ENCODE data around the gene HARBI1.
A peak's percentile ranks its signal among the peaks of the same experiment; 100 is the strongest.

Gene HARBI1

DNA sequence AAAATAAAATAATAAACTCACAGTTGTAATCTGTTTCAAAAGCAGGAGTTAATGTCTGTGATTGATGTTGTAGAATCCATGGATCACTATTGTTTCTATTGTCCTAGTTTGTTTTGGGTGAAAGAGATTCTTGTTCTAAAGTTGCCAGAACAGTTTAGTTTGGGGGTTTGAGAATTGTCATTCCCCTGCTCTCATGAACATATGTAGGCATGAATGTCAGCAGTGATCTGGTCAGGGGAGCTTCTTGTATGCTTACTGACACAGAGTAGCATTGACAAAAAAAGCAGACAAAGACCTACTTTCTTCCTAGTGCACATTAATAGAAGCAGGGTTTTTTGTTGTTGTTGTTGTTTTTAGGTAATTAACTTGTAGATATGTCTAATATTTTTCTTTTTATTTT, 44.8 kb upstream of the HARBI1 start:
- H3K4me3 ChIP-seq (replicated peaks; ENCODE audit: low read depth, low read length), result no peak overlapping the region
- TF ChIP-seq, protein P1, sequence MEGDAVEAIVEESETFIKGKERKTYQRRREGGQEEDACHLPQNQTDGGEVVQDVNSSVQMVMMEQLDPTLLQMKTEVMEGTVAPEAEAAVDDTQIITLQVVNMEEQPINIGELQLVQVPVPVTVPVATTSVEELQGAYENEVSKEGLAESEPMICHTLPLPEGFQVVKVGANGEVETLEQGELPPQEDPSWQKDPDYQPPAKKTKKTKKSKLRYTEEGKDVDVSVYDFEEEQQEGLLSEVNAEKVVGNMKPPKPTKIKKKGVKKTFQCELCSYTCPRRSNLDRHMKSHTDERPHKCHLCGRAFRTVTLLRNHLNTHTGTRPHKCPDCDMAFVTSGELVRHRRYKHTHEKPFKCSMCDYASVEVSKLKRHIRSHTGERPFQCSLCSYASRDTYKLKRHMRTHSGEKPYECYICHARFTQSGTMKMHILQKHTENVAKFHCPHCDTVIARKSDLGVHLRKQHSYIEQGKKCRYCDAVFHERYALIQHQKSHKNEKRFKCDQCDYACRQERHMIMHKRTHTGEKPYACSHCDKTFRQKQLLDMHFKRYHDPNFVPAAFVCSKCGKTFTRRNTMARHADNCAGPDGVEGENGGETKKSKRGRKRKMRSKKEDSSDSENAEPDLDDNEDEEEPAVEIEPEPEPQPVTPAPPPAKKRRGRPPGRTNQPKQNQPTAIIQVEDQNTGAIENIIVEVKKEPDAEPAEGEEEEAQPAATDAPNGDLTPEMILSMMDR (IDR thresholded peaks at IDR 0.05; ENCODE audit: low read depth, low read length, missing control alignments), result no peak
- no peak for DNase-seq (ENCODE audit: extremely low read depth, low read depth)

DNA sequence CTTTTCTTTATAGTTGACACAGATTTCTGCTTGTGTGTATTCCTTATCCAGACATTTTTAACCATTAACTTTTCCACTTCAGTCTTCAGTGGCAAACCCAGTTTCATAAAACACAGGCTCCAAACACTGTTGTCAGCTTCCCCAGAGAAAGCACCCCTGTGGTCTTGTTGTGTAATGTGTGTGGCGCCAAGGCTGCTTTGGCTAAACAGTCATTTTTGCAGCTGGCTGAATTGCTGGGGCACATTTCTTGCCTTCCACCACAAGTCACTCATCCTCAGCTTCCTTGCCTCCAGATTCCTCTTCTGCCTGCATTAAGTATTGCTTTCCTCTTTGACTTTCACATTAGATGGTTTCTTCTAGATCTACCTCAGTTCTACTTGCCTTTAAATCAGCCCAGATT, 42.9 kb upstream of the HARBI1 start:
- DNase-seq (ENCODE audit: extremely low read depth, low read depth), result no peak
- H3K4me3 ChIP-seq (replicated peaks; ENCODE audit: low read depth, low read length), result no peak overlapping the region
- TF ChIP-seq, protein P1 (IDR thresholded peaks at IDR 0.05; ENCODE audit: low read depth, low read length, missing control alignments), result no peak

DNA sequence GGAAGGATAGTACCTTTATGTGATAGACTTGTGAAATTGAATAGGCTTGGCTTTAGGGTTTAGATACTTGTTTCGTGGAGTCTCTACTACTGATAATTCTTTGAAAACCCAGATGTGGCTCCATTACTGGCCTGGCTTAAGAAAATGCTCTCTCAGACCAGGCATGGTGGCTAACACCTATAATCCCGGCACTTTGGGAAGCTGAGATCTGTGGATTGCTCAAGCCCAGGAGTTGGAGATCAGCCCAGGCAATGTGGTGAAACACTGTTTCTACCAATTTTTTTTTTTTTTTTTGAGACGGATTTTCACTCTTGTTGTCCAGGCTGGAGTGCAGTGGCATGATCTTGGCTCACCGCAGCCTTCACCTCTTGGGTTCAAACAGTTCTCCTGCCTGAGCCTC, 41.2 kb upstream of the HARBI1 start:
- TF ChIP-seq, protein P1 (IDR thresholded peaks at IDR 0.05; ENCODE audit: low read depth, low read length, missing control alignments), result no peak
- no peak for DNase-seq (ENCODE audit: extremely low read depth, low read depth)
- H3K4me3 ChIP-seq (replicated peaks; ENCODE audit: low read depth, low read length), result no peak overlapping the region

DNA sequence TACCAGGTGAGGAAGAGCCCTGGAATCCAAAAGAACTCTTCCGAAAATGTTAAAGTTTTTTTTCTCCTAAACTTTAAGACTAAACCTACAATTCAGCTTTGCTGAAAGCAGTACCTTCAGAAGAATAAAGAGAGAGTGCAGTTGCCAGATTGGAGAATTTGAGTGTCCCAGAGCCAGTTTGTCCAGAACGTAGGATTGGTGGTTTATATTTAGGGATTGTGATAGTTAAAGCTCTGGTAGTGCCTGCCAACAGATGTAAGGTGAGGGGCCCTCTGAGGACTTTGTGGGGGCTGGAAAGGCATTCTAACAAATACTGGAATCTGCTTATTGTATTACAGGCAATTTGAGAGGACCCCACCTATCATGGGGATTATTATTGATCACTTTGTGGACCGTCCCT, 40.2 kb upstream of the HARBI1 start:
- TF ChIP-seq, protein P1 (IDR thresholded peaks at IDR 0.05; ENCODE audit: low read depth, low read length, missing control alignments), result no peak
- DNase-seq (ENCODE audit: extremely low read depth, low read depth), result no peak
- H3K4me3 ChIP-seq (replicated peaks; ENCODE audit: low read depth, low read length), result no peak overlapping the region

DNA sequence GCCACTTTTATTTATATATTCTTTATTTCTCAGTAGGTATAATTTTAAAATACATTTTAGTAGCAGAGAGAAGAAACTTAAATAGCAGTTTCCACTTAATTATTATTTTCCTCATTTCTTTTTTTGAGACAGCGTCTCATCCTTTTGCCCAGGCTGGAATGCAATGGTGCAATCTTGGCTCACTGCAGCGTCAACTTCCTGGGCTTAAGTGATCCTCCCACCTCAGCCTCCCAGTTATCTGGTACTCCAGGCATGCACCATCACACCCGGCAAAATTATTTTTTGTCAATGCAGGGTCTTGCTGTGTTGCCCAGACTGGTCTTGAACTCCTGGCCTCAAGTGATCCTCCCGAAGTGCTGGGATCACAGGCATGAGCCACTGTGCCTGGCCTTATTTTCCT, 38.6 kb upstream of the HARBI1 start:
- TF ChIP-seq, protein P1 (IDR thresholded peaks at IDR 0.05; ENCODE audit: low read depth, low read length, missing control alignments), result no peak
- H3K4me3 ChIP-seq (replicated peaks; ENCODE audit: low read depth, low read length), result no peak overlapping the region
- no peak for DNase-seq (ENCODE audit: extremely low read depth, low read depth)

DNA sequence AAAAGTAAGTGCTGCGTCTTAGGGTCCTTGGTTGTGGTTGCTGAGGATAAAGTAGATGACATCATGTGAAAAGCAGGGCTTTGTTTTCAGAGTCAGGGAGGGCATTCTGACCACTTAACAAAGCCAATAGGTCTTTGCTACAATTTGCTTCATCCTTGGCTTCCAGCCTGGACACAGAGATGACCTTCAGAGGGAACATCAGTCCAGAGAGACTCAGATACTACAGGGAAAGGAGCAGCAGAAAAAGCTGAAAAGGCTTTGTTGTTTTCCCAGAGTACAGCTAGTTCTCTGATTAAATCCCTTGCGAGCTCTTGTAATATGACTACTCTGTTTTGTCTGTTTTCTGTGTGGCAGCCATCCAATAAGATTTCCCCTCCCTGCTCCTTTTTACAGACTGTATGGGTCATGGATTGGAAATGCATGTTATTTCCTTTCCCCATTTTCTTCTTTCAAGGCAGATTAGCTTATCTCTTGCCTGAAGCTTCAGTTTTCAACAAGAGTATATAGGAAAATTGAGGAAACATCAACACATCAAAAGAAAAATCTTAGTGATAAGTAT, 32.2 kb upstream of the HARBI1 start:
- no peak overlapping the region for H3K4me3 ChIP-seq (replicated peaks; ENCODE audit: low read depth, low read length)
- DNase-seq (ENCODE audit: extremely low read depth, low read depth), result peak; percentile 77
- TF ChIP-seq, protein P1 (IDR thresholded peaks at IDR 0.05; ENCODE audit: low read depth, low read length, missing control alignments), result no peak

DNA sequence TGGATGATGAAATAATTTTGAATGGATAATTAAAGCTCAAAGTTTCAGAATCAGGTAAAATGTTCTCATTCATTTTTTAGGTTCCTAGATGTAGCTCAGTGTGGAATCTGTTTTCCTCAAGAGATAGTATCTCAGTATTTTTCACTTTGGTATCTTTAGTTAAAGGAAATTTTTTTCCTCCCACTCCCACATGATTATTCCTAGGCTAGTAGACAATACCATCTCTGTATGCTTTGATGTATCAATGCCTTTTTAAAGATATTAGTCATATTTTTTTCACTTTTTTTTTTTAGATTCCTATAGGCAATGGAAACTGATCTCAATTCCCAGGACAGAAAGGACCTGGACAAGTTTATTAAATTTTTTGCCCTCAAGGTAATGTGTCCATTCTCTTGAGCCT, 27.0 kb upstream of the HARBI1 start:
- no peak for DNase-seq (ENCODE audit: extremely low read depth, low read depth)
- H3K4me3 ChIP-seq (replicated peaks; ENCODE audit: low read depth, low read length), result no peak overlapping the region
- TF ChIP-seq, protein P1 (IDR thresholded peaks at IDR 0.05; ENCODE audit: low read depth, low read length, missing control alignments), result no peak

Measured in HFF-Myc (cell line).